GM19043 (cell line): ENCODE data around the gene FMO4.
A peak's percentile ranks its signal among the peaks of the same experiment; 100 is the strongest.
"Not testable (repeated sequence)": the region's sequence is repeated elsewhere in the genome, so short reads cannot be mapped to it uniquely, and the experiment has no call there.

Experiments
- ATAC-seq: cut with Tn5 transposase; IDR thresholded peaks from one replicate; pipeline ENCODE4 v1.9.1; 2021; ENCODE audit warnings: low read depth; ENCODE audit not compliant: unreplicated experiment

FMO4 gene

GRCh38 chr1:171313835-171314320 lies at the start of gene FMO4:
Gene FMO4, plus strand, starts transcription at chr1:171314183. Its CDS starts 5,643 bp downstream, at chr1:171319826.
- peak; percentile 98 for ATAC-seq

GRCh38 chr1:171265686-171266085 lies 48.3 kb upstream of the FMO4 start:
- ATAC-seq, result no peak

- no peak for ATAC-seq
Observed at GRCh38 chr1:171266930-171267329, 47.1 kb upstream of the FMO4 start.

GRCh38 chr1:171267391-171267790 lies 46.6 kb upstream of the FMO4 start:
- ATAC-seq, result no peak

- no peak for ATAC-seq
Observed at GRCh38 chr1:171270806-171271205, 43.2 kb upstream of the FMO4 start.

- ATAC-seq, result no peak
Observed at GRCh38 chr1:171277534-171277933, 36.4 kb upstream of the FMO4 start.

GRCh38 chr1:171279234-171279633 lies 34.7 kb upstream of the FMO4 start:
- no peak for ATAC-seq

- ATAC-seq, result no peak
Observed at GRCh38 chr1:171279678-171280077, 34.3 kb upstream of the FMO4 start.

- no peak for ATAC-seq
Observed at GRCh38 chr1:171280599-171280998, 33.4 kb upstream of the FMO4 start.

- ATAC-seq, result no peak
Observed at GRCh38 chr1:171286032-171286705, 27.8 kb upstream of the FMO4 start.

GRCh38 chr1:171290621-171291020 lies 23.4 kb upstream of the FMO4 start:
- ATAC-seq, result no peak

- ATAC-seq, result no peak
Observed at GRCh38 chr1:171292799-171293198, 21.2 kb upstream of the FMO4 start.

GRCh38 chr1:171295383-171295782 lies 18.6 kb upstream of the FMO4 start:
- not testable (repeated sequence) for ATAC-seq

- ATAC-seq, result no peak
Observed at GRCh38 chr1:171295821-171296220, 18.2 kb upstream of the FMO4 start.

- ATAC-seq, result no peak
Observed at GRCh38 chr1:171296897-171297296, 17.1 kb upstream of the FMO4 start.

- no peak for ATAC-seq
Observed at GRCh38 chr1:171298696-171299095, 15.3 kb upstream of the FMO4 start.

GRCh38 chr1:171299342-171299741 lies 14.6 kb upstream of the FMO4 start:
- ATAC-seq, result no peak

GRCh38 chr1:171300401-171300800 lies 13.6 kb upstream of the FMO4 start:
- no peak for ATAC-seq

GRCh38 chr1:171310661-171311087 lies 3.3 kb upstream of the FMO4 start:
- ATAC-seq, result no peak

GRCh38 chr1:171311771-171312558 lies 2.0 kb upstream of the FMO4 start:
- ATAC-seq, result no peak

- ATAC-seq, result peak; percentile 51
Observed at GRCh38 chr1:171313319-171313834, 606 bp upstream of the FMO4 start.

GRCh38 chr1:171329251-171329650 lies 15.3 kb downstream of the FMO4 start:
- no peak for ATAC-seq
